ENCODE results near the gene RNLS. TPM values are rescaled to one million over a fixed set of nuclear protein-coding genes. Genes with fewer than 3 reads are reported as not detected.
A peak's percentile ranks its signal among the peaks of the same experiment; 100 is the strongest.

The RNLS gene
- total RNA-seq, 2 experiments from 2014 or later = 0.95 to 2.7 TPM

- H3K36me3 Mint-ChIP-seq (ENCODE audit: low read depth) = peaks cover 3% of the 10 kb centered on the region
- H3K4me1 Mint-ChIP-seq (ENCODE audit: low read depth) = peaks cover 14% of the 10 kb centered on the region
- DNase-seq = no peak
- H3K27ac ChIP-seq (ENCODE audit: low read depth in 1 of 2, low read length in 2 of 2) = no peak overlapping the region
- POLR2A ChIA-PET = interaction anchor here (0.7 to 8.6 kb wide), 7 partner anchors 194 to 569 kb away, joined by 3 to 168 read pairs (median 5); partner anchors contain the start of genes ATAD1, KLLN and PTEN
- H3K27me3 ChIP-seq (ENCODE audit: control insufficient read depth in 1 of 2, insufficient read depth in 2 of 2, low read length in 2 of 2) = no peaks in the 10 kb centered on the region
- no peaks in the 10 kb centered on the region for H3K9me3 ChIP-seq (ENCODE audit: control insufficient read depth in 1 of 2, insufficient read depth in 1 of 2, low read length in 2 of 2)
- H3K4me1 ChIP-seq (ENCODE audit: insufficient read depth, low read length) = peaks cover 49% of the 10 kb centered on the region
- CTCF ChIA-PET = interaction anchor here (0.9 to 1.8 kb wide), 2 partner anchors 193 to 538 kb away, joined by 3 to 4 read pairs; no protein-coding TSS in a partner anchor
- intact Hi-C loops (cut with DNase I, micrococcal nuclease) = loop anchor here (2.0 to 10.0 kb wide), 5 partner anchors 164 to 536 kb away; no protein-coding TSS in a partner anchor
- H3K4me3 ChIP-seq (ENCODE audit: low read length) = no peak overlapping the region
- no peak overlapping the region for H3K27ac Mint-ChIP-seq
- H3K9me3 Mint-ChIP-seq = no peaks in the 10 kb centered on the region
- H3K4me3 Mint-ChIP-seq = no peak overlapping the region
- no peaks in the 10 kb centered on the region for H3K27me3 Mint-ChIP-seq
- no peak for ATAC-seq (ENCODE audit: poor library complexity)
- no peak for TF ChIP-seq CTCF (IDR thresholded peaks at IDR 0.05)
- H3K36me3 ChIP-seq (ENCODE audit: insufficient read depth, low read length) = no peaks in the 10 kb centered on the region
These were observed 194.8 kb downstream of the RNLS start for GRCh38 chr10:88388324-88388723.

GRCh38 chr10:88386821-88387773 is 196.0 kb downstream of the RNLS start:
- Mint-ChIP-seq H3K4me1 (ENCODE audit: low read depth) (peaks cover 6% of the 10 kb centered on the region), H3K9me3 (no peaks in the 10 kb centered on the region), H3K36me3 (ENCODE audit: low read depth) (no peaks in the 10 kb centered on the region), H3K27ac (no peak overlapping the region), H3K4me3 (no peak overlapping the region), H3K27me3 (no peaks in the 10 kb centered on the region)
- ChIA-PET CTCF (interaction anchor here (0.7 to 1.6 kb wide), 5 partner anchors 9 to 588 kb away, joined by 3 to 5 read pairs (median 3); no protein-coding TSS in a partner anchor), POLR2A (interaction anchor here (0.6 to 8.6 kb wide), 12 partner anchors 9 to 568 kb away, joined by 3 to 168 read pairs (median 3); partner anchors contain the start of genes ATAD1, KLLN and PTEN)
- Histone ChIP-seq H3K4me1 (ENCODE audit: insufficient read depth, low read length) (peaks cover 45% of the 10 kb centered on the region), H3K4me3 (ENCODE audit: low read length) (no peak overlapping the region), H3K27ac (ENCODE audit: low read depth in 1 of 2, low read length in 2 of 2) (peak overlapping the region; percentile 77 to 89), H3K36me3 (ENCODE audit: insufficient read depth, low read length) (no peaks in the 10 kb centered on the region), H3K9me3 (ENCODE audit: control insufficient read depth in 1 of 2, insufficient read depth in 1 of 2, low read length in 2 of 2) (no peaks in the 10 kb centered on the region), H3K27me3 (ENCODE audit: control insufficient read depth in 1 of 2, insufficient read depth in 2 of 2, low read length in 2 of 2) (no peaks in the 10 kb centered on the region)
- TF ChIP-seq CTCF (IDR thresholded peaks at IDR 0.05) = no peak
- intact Hi-C loops (cut with DNase I, micrococcal nuclease) = loop anchor here (5.0 to 10.0 kb wide), 4 partner anchors 165 to 272 kb away; no protein-coding TSS in a partner anchor
- ATAC-seq (ENCODE audit: poor library complexity) (peak; percentile 56), DNase-seq (peak in 5 of 14 experiments; percentile 5 to 60 (median 52))

GRCh38 chr10:88386204-88386788 is 196.8 kb downstream of the RNLS start:
- no peak overlapping the region for H3K4me3 Mint-ChIP-seq
- Histone ChIP-seq H3K27ac (ENCODE audit: low read depth in 1 of 2, low read length in 2 of 2) (peak overlapping the region; percentile 77 to 89), H3K36me3 (ENCODE audit: insufficient read depth, low read length) (no peaks in the 10 kb centered on the region), H3K27me3 (ENCODE audit: control insufficient read depth in 1 of 2, insufficient read depth in 2 of 2, low read length in 2 of 2) (no peaks in the 10 kb centered on the region), H3K4me3 (ENCODE audit: low read length) (peak overlapping the region; percentile 41), H3K4me1 (ENCODE audit: insufficient read depth, low read length) (peaks cover 40% of the 10 kb centered on the region), H3K9me3 (ENCODE audit: control insufficient read depth in 1 of 2, insufficient read depth in 1 of 2, low read length in 2 of 2) (no peaks in the 10 kb centered on the region)
- H3K36me3 Mint-ChIP-seq (ENCODE audit: low read depth) = no peaks in the 10 kb centered on the region
- no peak for TF ChIP-seq CTCF (IDR thresholded peaks at IDR 0.05)
- H3K27ac Mint-ChIP-seq = no peak overlapping the region
- H3K27me3 Mint-ChIP-seq = no peaks in the 10 kb centered on the region
- peak in 3 of 14 experiments; percentile 17 to 22 (median 19) for DNase-seq
- no peak for ATAC-seq (ENCODE audit: poor library complexity)
- H3K9me3 Mint-ChIP-seq = no peaks in the 10 kb centered on the region
- CTCF ChIA-PET = interaction anchor here (1.0 to 1.6 kb wide), 2 partner anchors 8 to 11 kb away, joined by 3 to 5 read pairs; no protein-coding TSS in a partner anchor
- intact Hi-C loops (cut with DNase I, micrococcal nuclease) = loop anchor here (5.0 to 10.0 kb wide), 4 partner anchors 166 to 271 kb away; no protein-coding TSS in a partner anchor
- H3K4me1 Mint-ChIP-seq (ENCODE audit: low read depth) = no peaks in the 10 kb centered on the region
- POLR2A ChIA-PET = interaction anchor here (0.6 to 8.6 kb wide), 11 partner anchors 8 to 567 kb away, joined by 3 to 168 read pairs (median 4); partner anchors contain the start of genes ATAD1, KLLN and PTEN

All from CD4-positive, alpha-beta T cell (primary cell).